Left colon (tissue), 2 donors: Measurements from ENCODE around the gene KCTD16. TPM values are rescaled to one million over a fixed set of nuclear protein-coding genes. Genes with fewer than 3 reads are reported as not detected.
A peak's percentile ranks its signal among the peaks of the same experiment; 100 is the strongest.

Experiments
- ATAC-seq: fragments of 200-7000 bp; cut with Tn5 transposase; one replicate; pipeline ENCODE4 v1.9.1; 2020; ENCODE audit warnings: mild to moderate bottlenecking, moderate library complexity
- DNase-seq, 2 donors: peaks; one replicate each; pipeline ENCODE4 v3.0.0-alpha.2; 2020
- intact Hi-C, 2 donors: fragments of 100-400 bp; cut with DNase I in 1 of 2; cut with micrococcal nuclease in 1 of 2; formaldehyde crosslinking; loops; one replicate each; pipeline versions ENCODE4 v1.11.2 to v1.14.0; 2022; cut with DNase I, micrococcal nuclease
- total RNA-seq, 2 donors: library from RNA; stranded (reverse); fragmentation: NEBNext Ultra II Directional; extraction: Animal tissue kit (Norgen Biotek cat#: 25700); gene quantifications; one replicate each; pipeline ENCODE4 v1.2.1, GENCODE V29; 2021
- donor health status: DM: no; HTN: no; CAD: no.
- donor health status: DM: yes; HTN: yes; CAD: no.

KCTD16 gene
- total RNA-seq, 2 donors from 2014 or later = 0.11 TPM; not detected in 1

DNA sequence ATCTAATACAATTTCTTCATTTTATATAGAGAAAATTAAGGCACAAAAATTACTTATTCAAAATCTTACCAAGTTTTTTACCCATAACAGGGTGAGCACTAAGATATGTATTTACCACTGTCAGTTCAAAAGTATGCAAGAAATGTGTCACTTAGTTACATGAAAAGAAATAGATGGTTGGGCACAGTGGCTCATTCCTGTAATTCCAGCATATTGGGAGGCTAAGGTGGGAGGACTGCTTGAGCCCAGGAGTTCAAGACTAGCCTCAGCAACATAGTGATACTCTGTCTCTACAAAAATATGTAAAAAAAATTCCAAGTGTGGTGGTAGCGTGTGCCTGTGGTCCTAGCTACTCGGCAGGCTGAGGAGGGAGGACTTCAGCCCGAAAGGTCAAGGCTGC, 19.6 kb upstream of the KCTD16 start:
- intact Hi-C loops = no loop called here
- DNase-seq (no peak), ATAC-seq (no peak)

DNA sequence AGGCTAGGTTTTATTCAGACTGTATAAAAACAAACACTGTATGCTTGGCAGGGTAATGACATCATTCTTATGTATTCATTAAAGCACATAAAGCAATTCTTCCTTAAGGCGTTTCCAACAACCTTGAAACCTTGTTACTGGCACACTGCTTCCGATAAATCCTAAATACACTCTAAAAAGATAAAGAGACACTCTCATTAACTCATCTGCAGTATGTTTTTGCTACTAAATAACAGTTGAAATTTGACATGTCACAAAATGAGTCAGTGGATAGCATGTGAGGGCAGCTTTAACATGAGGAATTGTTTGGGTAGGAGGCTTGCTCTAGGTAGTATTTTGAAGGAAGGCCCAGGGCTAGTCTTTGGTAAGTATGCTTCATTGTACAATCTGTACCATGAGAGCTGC, 13.9 kb upstream of the KCTD16 start:
- no peak for DNase-seq
- intact Hi-C loops = no loop called here
- peak; percentile 99 for ATAC-seq

DNA sequence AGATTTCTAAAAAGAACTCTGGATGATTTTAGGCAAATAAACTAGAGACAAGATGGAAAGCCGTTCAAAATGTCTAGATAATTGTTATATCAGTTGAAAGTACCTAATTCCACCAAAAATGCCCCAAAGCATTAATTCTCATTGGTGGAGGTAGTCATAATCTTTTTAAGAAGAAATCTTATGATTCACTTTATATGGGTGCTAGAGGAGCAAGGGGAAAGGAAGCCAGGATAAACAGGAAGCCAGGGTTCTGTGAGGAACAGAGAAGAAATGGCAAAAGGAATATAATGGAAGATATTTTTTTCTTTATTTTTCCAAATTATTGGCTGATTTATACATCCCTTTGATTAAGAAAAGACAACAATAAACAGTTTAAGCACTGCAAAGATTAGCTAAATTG, 8.0 kb upstream of the KCTD16 start:
- no peak for ATAC-seq
- intact Hi-C loops = loop anchor here in 1 of 2 donors (10.0 kb wide), 1 partner anchor 1248 kb away; no protein-coding TSS in a partner anchor
- DNase-seq = no peak

DNA sequence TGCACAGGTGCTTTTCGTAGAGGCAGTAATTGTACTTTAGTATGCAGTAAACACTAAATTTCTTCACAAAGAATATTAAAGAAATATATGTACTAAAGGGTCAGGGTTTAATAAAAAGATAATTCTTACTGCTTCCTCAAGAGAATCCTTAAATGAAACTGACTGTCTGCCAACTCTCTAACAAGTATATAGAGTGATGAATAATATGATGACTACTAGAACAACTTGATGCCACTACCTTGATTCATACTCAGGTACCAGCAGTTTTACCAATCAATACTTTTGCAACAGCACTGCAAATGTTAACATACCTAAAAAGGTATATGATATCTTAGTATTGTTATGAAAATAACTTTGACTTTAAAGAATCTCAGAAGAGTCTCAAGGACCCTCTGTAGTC, 4.0 kb upstream of the KCTD16 start:
- no peak for DNase-seq
- no peak for ATAC-seq
- intact Hi-C loops = loop anchor here in 1 of 2 donors (10.0 kb wide), 1 partner anchor 1252 kb away; no protein-coding TSS in a partner anchor

DNA sequence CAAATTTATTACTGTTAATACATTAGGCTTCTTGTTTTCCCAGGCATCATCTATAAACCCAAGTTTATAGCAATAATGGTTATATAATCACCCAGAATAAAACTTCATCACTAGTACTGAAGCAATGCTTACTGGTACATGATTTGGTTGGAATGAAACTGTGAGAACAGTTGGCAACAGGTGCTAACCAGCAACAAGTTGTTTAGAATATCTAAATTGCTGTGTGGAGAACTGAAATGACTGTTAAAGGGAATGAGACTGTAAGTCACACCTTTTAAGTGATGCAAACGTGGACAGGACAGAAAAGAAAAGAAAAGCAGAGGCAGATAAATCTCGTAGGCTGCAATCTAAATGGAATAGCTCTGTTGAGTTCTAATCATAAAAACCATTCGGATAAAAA, 2.7 kb upstream of the KCTD16 start:
- intact Hi-C loops = loop anchor here in 1 of 2 donors (10.0 kb wide), 1 partner anchor 1253 kb away; no protein-coding TSS in a partner anchor
- DNase-seq (no peak), ATAC-seq (no peak)

DNA sequence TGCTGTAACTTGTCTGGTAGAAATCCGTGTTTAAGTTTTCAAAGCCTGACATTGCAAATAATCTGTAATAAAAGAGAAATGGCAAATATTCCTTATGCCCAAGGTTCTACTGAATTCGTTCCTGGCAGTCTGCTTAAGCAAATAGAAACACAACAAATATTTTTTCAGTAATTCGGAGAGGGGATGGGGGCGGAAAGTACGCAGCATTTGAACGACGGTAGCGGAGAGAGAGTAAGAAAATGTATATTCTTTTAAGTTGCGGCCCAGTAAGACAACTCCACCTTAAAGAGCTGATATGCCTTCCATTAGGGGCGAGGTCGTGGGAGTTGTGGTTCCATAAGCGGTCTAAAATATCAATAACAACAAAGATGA, 783 bp upstream of the KCTD16 start:
- ATAC-seq (peak; percentile 10), DNase-seq (no peak)
- intact Hi-C loops = loop anchor here in 1 of 2 donors (10.0 kb wide), 1 partner anchor 1255 kb away; no protein-coding TSS in a partner anchor

DNA sequence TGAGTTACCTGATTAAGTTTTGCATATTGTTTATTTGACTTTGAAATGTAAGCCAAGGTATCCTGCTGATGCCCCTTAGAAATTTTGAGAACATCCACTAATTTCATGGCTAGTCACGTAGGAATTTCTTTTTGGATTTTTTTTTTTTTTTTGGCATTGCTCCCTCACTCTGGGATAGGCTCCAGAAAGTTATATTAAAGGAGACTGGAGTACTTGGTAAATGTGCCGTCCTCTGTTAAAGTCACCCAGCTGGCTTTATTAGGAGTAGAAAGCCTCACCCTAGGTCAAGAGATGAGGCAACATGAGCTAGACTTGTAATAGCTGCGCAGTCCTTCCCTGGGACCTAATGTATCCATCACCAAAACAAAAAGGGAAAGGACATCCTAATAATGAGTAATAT, 3.1 kb downstream of the KCTD16 start:
- DNase-seq (no peak), ATAC-seq (no peak)
- intact Hi-C loops = no loop called here

DNA sequence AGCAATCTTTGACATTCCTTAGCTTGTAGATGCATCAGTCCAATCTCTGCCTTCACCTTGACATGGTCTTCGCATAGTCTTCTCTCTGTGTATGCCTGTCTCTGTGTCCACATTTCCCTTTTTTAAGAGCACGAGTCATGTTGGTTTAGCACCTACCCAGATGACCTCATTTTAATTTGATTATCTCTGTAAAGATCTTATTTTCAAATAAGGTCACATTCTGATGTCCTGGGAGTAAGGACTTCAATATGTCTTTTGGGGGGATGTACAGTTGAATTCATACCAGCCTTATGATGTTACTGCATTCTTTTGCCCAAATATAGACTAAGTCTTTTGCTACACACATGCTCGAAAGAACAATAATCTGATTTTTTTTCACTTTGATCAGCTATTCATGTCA, 6.9 kb downstream of the KCTD16 start:
- intact Hi-C loops = no loop called here
- DNase-seq (no peak), ATAC-seq (no peak)

DNA sequence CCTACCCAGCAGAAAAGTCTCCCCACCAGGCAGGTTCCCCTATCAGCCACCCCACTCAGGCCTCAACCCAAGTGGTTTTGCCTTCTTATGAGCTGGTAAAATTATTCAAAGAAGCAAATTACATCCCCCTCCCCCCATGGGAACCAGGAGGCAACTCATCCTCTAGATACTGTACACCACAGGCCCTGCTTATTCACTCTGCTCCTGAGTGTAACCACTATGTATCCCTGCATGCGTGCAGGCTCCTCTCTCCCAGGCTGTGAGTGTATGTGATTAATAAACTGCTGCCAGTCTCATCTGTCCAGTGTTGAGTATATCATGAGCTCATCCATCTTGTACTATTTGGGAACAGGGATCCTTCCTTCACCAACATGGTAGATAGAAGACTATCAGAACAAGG, 8.6 kb downstream of the KCTD16 start:
- no peak for ATAC-seq
- no peak for DNase-seq
- intact Hi-C loops = no loop called here

DNA sequence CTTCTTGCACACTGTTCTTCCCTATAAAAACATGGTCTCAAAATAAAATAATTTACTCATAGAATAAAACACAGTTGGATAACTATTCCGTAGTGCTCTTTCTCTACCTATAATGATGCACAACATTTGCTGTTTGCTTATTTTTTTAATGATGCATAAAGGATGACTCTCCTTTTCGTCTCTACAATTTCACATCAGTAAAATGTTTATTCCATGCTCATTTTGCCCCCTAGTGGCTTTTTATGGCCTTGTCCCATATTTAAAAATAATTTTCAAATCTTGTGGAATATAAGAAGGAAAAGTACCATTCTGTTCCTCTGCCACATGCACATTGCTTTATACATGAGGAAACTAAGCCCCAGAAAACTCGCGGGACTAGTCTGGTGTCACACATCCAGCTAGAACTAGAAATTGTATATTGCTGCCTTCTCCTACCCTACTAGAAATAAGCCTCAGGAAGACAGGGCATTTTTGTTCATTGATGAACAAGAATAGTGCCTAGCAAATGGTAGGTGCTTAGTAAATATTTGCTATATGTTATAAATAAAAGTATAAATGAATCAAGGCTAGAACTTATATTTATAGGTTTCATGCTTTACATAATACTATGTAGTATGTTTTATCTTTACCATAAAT, 12.7 kb downstream of the KCTD16 start:
- intact Hi-C loops = no loop called here
- DNase-seq (no peak), ATAC-seq (no peak)

DNA sequence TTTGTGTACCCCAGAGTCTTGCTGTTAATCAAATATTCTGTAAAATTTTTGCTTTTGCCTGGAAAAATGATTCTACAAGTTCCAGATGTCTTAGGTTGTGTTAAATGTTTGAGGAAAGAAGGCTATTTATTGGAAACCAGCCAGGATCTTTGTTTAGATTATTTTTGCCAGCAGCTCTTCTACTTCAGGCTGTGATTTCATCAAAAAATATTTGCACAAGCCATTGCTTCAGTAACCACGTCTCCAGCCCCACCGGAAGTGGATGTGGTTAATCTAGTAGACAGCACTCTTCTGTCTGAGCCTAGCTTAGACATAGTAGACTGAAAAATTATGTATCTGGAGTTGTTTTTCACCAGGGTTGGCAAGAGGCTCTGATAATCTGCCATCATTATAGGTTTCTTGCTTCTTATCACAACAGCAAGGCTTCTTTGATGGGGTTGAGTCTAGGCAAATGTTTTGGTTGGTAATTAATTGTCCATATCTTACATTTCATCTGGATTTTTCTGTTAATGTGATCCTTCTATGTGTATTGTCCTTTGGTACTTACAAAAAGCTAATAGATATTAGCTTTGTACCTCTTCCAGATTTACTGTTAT, 17.1 kb downstream of the KCTD16 start:
- intact Hi-C loops = no loop called here
- ATAC-seq = no peak
- peak; percentile 49 to 66 for DNase-seq

DNA sequence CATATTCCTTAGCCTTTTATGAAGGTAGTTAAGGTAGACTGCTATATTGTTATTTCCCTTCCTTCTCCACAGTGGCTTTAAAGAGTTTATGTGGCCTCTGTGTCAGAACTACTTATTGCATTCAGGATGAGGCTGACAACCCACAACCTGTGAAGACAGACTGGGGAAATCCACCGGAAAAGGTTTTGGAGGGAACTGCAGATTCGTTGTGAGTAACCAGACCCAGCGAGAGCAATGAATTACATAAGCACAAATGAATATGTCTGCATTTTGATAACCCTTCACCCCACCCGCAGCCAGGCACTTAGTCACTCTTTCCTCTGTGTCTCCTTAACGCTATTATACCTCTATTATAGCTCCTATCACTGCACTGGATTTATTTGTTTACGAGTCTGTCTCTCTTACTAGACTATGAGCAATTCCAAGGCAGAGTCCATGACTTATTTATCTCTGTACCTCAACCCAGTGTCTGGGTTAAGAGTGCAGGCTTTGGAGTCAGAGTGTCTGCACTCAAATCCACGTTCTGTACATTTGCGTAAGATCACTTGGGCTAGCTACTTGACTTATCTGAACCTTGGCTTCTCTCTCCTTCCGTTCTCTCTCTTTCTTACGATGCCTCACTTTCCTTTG, 19.2 kb downstream of the KCTD16 start:
- peak; percentile 89 for ATAC-seq
- intact Hi-C loops = no loop called here
- peak; percentile 22 to 35 for DNase-seq

DNA sequence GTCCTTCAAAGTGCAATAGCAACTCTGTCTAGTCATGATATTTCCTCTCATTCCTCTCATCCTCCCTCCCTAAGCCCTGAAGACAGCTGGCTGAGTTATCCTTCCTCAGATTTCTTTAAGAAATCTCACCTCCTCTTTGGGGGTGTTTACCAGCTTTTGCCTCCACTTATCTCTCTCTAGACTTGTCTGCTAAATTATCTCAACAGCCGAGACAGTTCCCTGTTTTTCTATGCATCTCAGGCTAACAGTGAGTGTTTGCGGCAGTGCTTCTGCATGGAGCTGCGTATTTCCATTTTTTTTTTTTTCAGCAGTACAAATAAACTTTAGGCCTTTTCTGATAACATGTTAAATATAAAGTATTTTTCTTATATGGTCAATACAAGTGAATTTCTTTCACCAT, 20.9 kb downstream of the KCTD16 start:
- intact Hi-C loops = no loop called here
- DNase-seq = no peak
- ATAC-seq = no peak

DNA sequence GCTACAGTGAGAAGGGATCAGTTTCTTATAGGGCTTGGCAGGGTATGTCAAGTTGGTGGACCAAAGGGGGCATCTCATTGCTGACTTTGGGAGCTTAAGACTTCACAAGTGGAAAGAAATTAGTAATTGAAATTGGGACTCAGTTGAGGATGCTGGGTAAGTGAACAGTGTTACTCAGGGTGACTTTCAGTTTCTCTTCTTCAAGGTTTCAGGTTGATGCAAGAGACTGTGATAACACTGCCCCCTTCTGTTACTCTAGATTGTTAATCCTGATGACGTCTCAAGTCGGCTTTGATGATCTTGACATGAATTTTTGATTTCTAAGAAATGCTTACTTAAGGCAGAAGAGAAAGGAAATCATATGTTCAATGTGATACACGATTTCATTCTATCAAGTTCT, 21.3 kb downstream of the KCTD16 start:
- intact Hi-C loops = no loop called here
- ATAC-seq (peak; percentile 72), DNase-seq (no peak)

DNA sequence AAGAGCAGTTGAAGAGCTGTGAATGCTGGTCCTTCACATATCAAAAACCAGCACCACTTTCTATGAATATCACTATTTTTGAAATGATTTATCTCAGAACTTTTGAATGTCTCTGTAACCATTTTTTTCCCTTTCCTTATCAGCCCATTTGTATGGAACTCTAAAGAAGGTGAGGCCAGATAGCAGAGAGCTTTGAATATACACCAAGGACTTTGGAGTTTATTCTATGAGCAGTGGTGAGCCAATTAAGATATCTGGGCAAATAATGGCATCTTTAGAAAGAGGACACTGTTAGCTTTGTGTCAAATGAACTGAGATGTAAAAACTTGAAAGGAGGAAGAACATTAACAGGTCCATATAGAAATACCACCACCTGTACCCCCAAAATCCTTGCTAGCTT, 22.0 kb downstream of the KCTD16 start:
- intact Hi-C loops = no loop called here
- DNase-seq (no peak), ATAC-seq (no peak)

DNA sequence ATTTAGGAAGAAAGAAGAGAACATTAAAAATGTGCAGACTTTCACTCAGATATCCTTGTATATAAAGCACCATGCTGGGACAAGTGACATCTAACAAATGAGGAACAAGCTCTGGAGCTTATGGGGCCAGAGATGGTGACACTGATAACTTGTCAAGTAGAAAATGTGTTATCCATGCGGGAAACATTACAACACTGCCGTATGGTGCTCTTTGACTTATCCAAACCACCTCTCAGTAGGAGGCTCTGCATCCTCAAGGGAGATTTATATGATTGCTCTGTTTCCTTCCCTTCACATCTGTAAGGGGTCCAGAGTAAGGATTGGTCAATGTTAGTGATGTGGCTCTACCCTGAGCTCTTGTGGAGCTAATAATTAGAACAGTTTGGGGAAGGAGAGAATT, 23.5 kb downstream of the KCTD16 start:
- ATAC-seq (no peak), DNase-seq (no peak)
- intact Hi-C loops = no loop called here

DNA sequence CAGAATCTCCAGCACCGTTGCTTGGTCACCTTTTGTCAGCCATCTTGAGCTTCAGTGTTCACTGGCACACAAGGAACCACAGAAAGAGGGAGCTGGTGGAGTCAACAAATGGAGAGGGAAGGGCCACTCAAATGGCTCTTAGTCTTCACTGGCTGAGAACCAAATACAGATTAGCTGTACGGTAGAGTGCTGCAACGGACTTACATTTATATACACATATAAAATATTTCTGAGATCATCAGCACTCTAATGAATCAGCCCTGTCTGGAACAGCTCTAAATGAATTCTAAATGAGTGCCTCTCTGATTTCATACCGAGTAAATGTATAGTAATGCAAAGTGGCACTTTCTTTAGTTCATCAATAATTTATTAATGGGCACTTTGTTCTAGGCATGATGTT, 24.8 kb downstream of the KCTD16 start:
- DNase-seq (no peak), ATAC-seq (no peak)
- intact Hi-C loops = no loop called here

DNA sequence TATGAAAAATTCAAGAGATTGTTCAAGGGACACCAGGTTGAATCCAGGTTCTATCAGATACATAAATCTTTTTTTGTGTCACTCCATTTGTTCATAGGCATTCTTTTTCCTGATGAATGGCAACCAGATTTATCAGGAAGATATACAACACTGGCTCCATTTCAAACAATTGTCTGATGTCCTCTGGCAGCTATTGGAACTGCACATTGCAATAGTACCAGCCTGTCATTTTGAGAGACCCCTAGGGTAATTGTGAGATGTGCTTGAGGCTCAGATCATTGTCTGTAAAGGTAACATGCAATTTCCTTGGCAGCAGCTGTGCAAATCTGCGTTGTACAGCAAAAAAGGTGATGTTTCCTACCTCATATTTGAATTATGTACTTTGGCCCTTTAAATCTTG, 25.9 kb downstream of the KCTD16 start:
- DNase-seq (no peak), ATAC-seq (no peak)
- intact Hi-C loops = no loop called here

DNA sequence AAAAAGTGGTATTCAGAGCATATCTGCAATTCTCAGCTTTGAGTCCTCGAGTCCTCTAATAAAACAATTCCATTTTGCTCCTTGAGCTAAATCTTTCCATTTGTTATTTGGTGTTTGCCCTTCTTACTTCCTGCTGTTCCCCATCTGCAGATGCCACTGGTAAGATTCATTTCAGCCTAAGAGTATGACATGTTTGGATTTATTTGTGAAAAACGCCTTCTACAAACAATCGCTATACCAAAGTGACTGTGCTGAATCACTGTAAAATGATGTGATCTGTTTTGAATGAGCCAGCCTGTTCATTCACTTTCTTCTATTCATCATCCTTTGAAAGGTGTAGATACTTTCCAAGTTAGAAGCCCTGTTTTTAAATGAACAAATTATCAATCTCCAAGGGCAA, 27.7 kb downstream of the KCTD16 start:
- intact Hi-C loops = no loop called here
- DNase-seq = no peak
- peak; percentile 40 for ATAC-seq

DNA sequence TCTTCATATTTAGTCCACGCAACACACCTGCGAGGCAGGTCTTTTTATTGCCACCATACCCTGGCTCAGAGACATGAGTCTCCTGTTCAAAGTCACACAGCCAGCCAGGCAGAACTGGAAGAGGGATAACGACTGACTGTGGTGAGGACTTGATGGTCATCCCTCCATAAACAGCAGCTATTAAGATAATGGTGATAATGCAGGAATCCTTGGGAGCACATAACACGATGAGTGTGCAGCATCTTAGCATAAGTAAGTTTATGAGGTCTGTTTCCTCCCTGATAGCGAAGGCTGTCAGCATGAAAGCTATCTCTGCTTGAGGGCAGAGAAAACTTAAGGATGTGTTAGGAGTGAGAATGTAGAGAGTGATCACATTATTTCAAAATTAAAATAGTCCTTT, 30.9 kb downstream of the KCTD16 start:
- intact Hi-C loops = no loop called here
- no peak for DNase-seq
- ATAC-seq = no peak
